NCI-H1694 treated with DMSO at 0.1 percent for 48 hours (cell line): Measurements from ENCODE around the gene NT5M.

Experiments used
- DNase-seq: peaks from one replicate; lab custom pipeline; 2025; lab: John Stamatoyannopoulos, UW

NT5M gene

DNA sequence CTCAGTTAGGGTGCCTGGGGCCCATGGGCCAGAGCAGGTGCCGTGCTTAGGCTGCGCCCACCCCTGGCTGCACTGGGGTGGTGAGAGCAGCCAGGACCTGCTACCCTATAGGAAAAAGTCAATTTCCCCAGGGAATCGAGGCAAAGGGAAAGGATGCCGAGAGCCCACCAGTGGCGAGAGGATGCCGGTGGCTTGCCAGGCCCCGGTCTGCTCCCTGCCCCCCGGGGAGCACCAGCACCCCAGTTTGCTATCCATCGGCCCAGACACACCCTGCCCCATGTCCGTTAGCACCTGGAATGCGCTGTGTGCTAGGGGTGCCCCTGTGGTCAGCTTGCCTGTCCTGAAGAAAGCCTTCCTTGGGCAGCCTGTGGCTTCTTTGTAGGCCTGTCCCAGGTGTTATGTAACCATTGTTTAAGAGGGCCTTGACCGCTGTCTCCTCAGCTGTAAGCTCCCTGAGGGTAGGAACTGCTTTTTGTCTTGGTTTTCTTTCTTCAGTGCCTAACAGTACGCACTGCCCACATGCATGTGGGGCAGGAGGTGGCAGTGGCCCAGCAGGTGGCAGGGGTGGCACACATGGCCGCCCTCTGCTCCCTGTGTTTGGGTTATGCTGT lies 40.8 kb downstream of the NT5M start:
- no peak for DNase-seq

DNA sequence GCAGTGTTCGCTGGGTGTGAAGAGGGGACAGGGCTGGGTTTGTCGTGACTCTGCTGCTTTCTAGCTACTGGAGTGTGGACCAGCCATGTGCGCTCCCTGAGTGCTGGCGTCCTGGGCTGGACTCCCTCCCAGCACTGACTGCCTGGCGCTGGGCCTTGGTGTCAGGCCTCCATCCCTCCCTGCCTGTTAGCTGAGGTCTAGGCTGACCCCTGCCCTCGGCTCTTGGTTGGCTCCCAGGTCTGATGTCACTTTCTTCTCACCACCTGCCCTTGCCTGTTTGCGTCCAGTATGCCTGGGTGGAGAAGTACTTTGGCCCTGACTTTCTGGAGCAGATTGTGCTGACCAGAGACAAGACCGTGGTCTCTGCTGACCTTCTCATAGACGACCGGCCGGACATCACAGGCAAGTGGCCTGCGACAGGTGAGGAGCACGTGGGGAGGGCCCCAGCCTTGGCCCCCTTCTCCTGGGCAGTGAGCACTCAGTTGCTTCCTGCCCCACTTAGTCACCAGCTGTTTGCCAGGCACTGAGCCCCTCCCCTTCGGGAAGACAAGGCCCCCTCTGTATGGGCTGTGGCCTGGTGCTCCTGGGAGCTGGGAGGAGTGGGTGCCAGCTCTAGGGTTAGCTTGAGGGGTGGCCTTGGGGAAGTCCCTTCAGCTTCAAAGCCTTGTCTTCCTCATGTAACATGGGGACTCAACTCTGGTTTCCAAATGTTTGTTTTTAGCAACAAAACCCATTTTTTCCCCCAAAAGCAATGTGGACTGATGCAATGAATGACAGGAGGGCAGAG lies 41.5 kb downstream of the NT5M start:
- no peak for DNase-seq

DNA sequence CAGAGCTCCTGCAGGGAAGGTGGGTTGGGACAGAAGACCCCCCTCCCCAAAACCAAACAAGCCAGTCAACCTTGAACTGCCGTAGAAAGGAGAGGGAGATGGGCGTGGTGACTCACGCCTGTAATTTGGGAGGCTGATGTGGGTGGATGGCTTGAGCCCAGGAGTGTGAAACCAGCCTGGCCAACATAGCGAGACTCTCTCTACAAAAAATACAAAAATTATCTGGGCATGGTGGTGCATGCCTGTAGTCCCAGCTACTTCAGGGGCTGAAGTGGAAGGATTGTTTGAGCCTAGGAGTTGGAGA lies 42.1 kb downstream of the NT5M start:
- DNase-seq: no peak

DNA sequence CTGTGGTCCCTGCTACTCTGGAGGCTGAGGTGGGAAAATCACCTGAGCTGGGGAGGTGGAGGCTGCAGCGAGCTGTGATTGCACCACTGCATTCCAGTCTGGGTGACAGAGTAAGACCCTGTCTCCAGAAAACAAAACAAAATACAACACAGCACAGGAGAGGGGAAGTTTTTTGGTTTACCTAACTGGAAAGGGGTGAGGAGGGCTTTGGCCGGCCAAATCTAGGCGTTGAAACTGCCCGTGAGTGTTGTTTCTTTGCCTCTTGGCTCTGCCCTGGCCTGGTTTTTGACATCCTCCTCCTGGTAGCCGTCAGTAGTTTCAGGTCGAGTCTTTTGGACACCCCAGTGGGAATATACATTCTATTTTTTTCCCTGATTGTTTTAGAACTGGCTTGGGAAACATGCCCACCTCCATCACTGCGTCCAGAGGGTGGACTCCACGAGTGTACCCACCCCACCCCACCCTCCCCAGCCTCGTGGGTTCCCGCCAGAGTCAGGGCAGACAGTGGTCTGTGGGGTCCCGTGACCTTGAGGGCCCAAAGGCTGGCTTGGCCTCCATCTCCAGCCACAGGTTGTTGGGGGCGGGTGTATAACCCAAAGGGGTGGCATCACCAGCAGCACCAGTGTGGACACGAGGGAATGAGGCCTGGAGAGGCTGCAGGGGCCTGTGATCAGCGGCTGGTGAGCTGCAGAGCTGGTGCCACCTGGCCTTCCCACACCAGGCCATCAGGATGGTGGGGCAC lies 42.7 kb downstream of the NT5M start:
- DNase-seq: no peak

DNA sequence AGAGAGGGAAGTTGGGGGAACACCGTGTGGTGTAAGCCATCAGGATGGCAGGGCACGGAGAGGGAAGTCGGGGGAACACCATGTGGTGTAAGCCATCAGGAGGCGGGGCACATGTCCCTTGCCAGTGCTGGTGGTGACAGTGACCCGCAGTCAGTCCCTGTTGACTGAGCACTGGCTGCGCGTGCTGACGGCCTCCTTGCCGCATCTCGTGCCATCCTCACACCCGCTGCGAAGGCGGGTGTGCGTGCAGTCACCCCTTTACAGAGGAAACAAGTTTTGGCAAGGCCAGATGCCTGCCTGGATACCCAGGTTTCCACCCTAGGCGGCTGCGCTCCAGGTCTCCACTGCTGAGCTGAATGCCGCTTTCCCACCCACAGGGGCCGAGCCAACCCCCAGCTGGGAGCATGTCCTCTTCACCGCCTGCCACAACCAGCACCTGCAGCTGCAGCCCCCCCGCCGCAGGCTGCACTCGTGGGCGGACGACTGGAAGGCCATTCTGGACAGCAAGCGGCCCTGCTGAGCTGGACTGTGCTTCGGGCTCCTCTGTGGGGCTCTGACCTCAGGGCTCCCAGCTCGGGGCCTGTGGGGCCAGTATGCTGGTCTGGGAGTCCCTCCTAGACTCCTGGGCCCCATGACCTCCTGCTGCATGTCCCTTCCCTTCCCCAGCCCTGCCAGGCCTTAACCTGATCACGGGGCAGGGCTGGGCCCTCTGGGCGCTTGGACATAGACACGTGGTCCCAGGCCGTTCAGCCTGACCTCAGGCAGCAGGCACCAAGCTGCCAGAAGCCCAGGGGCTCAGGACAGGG lies 43.5 kb downstream of the NT5M start:
- no peak for DNase-seq

DNA sequence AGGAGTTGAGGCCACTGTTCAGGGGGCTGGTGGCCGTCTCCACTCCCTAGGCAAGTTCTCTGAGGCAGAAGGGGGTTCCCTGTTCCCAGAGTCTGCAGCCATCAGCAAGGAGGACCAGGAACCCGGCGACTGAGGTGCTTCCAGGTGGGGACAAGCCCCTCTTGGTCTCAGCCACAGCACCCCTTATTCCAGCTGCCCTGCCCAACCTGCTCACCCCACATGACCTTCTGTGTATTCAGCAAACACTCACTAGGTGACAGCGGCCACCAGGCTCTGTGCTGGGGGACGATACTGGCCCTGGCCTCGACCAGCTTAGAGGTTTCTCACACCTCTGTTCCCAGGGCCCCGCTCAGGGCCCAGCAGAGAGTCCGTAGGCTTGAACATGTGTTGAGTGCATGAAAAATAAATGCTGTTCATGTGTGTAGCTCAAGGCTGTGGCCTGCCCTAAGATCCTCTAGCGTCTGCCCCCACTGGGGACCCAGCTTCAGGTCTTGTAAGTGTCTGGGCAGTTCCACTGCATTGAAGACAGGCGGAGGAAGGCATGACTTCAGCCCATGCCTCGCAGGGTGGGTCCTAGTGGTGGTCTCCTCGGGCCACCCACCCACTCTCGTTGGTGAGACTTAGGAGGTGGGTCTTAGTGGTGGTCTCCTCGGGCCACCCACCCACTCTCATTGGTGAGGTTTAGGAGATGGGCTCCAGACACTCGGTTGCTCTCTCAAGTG lies 44.2 kb downstream of the NT5M start:
- no peak for DNase-seq

DNA sequence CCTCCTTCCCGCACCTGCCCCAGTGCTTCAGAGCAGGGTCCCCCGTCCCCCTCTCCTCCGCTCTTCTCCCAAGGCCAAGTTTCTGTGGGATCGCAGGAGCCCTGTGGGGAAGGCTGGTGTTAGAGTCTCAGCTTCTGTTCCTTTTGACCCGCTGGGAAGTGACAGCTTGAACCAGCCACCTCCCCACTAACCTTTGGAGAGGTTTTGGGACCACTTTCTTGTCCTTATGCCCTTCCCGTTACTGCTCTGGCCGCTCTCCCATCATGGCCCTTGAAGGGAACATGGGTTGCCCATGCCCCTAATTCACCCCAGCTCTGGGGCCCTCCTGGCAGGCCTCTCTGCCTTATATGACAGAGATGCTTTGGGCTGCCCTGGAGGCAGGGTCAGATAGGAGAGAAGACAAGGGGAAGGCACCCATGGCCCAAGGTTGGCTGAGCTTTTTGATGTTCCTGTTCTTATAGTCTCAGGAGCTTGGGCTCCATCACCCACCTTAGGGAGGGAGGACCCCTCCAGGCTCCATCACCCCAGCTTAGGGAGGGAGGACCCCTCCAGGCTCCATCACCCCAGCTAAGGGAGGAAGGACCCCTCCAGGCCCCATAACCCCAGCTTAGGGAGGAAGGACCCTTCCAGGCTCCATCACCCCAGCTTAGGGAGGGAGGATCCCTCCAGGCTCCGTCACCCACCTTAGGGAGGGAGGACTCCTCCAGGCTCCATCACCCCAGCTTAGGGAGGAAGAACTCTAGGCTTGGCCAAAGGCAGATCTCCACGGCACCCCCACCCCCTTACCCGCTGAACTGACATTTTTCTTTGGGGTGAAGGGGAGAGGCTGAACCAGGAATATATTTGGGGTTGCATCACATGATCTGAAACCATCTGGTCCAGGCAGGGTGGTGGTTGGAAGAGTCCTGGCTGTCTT lies 45.0 kb downstream of the NT5M start:
- DNase-seq: no peak

DNA sequence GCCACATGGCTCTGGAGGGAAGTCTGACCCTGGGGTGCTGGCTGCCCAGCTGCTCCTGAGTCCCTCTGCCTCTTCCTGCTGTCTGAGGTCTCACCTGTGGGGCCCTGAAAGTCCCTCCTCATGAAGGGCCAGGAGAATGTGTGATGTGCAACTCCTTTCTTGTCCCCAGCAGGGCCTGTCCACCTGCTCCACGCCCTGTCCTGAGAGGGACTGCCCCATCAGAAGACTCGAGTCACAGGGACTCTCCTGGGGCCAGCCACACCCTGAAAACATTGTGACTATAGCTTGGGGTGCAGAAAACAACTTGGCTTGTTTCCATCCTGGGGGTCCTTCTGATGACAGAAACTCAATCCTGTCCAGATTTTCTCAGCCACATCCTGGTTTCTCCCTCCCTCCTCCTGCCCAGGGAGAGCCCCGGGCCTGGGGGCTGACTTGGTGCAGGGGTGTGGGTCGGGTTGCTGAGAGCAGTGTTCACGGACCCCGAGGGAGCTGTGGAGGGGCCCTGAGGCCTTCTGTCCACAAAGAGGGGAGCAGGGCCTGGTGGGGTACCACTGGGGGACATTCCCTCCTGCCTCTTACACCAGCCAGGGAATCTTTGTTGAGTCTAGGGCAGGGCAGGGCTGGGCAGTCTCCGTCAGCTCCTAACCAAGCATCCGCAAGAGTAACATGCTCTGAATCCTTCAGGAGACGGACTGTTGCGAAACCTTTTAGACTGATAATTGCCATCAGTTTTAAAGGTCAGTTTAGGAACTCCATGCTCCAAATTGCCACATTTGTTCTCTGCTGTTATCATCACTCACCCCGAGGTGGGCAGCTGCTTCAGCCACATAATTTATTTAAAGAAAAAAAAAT lies 45.9 kb downstream of the NT5M start:
- no peak for DNase-seq

DNA sequence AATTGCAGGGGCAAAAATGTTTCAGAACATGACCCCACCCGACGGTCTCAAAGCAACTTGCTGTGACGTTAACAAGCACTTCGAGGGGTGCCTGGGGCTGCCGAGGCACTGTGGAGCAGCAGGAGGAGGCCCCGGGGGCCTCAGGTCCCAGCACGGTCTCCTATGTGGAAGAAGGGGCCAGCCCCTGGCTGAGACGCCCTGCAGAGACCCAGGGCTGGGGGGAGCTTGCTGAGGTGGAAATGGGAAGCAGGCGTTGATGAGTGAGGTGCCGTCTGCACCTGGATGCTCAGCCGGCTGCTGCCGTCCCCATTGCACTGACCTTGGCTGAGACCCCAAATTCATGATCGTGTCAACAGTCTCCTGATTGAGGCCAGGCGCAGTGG lies 46.5 kb downstream of the NT5M start:
- DNase-seq: no peak

DNA sequence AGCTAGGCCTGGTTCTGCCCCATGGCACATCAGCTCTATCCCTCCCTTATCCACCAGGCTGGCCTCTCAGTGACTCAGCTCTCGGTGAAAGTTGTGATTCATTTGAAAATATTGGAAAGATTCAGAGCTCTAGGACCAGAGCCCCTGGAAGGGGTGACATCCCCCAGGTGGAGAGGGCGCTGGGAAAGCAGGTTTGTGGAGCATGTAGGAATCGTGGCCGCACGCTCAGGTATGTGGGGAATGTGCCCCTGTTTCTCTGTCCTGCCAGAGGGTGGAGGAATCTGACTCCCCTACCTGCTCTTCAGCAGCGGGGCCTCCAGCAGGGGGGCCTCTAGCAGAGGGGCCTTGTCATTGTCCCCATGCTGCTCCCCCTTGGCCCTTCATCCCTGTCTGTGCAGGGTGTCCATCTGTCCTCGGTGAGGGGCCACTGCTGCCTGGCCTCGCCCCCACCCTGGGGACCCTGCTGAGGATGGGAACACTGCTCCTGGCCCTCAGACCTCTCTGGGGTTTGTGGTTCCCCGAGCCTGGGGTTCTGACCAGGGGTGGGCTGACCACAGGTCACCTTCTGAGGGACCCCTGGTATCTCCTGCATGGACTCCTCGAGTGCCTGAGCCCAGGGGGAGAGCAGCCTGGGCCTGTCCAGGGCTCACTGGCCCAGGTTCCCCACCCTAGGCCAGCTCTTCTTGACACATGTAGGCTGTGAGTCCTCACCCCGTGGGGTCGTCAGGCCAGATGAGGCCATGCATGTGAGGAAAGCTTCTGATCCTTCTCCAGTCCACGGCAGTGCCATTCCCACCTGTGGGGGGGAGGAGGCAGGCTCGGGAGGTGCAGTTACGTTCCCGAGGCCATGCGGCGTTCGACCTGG lies 47.5 kb downstream of the NT5M start:
- no peak for DNase-seq

DNA sequence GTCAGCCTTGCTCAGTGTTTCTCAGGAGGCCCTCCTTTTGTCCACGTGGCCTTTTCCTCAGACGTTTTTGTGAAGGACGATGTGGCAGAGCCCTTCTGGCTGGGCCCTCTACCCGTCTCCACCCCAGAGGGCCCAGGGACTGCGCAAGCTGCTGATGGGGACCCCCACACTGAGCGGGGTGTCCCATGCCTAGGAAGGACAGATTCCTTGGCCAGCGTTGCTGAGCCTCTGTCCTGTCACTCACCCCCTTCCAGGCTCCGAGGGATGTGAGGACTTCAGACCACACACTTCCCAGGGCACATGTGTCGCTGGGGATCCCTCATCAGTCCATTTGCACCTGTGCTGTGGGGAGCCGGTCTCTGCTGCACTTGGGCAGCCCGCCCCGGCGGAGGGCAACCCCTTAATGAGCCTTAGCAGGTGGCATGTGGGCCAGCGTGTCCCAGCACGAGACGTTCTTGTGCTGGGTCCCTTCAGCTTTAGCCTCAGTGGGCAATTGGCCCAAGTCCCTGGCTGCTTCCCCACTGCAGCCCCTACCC lies 48.3 kb downstream of the NT5M start:
- DNase-seq: no peak

DNA sequence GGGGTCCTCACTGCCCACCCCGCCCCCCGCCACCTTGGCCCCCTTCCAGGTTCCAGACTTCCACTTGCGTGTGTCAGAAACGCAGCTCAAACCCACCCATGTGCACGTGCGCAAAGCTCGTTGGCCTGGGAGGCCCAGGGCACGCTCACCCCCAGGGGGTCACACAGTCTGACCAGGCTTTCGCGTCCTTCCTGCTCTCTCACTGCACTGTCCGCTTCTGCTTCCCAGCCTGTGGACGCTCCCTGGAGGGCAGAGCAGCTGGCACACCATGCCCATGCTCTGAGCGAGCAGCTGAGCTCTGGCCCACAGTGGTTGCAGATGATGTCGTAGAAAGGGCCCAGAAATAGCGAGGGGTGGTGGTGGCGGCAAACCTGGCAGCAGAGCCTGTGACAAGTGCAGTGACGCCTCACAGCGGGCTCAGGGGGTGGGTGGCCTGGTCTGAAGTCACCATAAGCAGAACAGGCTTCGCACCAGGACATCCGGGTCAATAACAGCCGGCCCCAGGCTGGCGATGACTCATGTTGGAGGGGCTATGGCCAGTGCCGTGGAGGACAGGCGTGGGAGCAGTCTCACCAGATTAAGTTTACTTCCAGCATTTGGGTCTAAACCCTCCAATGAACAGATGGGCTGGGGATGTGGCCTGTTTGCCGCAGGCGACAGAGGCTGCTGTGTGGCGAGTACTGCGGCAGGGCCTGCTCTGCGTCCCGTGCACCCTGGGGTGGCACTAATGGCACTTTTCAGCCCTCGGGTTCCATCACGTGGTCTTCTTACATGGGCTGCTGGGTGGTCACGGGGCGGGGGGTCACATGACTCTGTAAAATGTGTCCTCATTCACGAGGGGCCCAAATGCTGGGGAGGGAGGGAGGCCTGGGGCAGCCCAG lies 49.0 kb downstream of the NT5M start:
- no peak for DNase-seq

DNA sequence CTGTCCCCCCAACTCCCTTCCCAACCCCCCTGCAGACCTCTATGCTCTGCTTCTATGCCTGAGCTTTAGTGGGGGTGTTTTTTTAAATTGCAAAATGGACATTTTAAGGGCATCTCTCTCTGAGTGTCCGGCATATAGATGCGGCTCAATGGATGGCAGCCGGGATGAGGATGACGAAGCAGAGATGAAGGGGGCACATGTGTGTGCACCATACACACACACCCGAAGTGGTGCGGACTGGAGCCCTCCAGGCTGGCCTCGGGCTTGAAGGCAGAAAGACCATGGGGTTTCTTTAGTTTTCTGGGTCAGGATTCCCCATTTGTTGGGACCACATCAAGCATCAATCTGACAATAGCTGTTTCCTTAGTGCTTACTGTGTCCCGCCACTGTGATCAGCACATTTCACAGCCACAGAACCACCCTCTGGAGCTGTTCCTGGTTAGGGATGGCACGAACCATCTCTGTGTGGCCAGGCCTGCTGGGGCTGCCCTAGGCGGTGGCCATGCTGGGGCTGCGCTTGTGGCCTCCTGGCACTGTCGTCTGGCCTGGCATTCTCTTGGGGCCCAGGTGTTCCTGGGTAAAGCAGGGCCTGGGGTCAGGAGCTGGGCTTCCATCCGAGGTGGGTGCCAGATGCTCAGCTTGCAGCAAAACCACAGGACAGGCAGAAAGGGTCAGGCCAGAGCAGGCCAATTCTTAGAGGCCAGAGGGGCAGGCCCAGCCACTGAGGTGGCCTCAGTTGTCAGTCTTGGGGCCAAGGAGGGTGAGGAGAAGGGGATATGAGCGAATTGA lies 49.9 kb downstream of the NT5M start:
- DNase-seq: no peak

DNA sequence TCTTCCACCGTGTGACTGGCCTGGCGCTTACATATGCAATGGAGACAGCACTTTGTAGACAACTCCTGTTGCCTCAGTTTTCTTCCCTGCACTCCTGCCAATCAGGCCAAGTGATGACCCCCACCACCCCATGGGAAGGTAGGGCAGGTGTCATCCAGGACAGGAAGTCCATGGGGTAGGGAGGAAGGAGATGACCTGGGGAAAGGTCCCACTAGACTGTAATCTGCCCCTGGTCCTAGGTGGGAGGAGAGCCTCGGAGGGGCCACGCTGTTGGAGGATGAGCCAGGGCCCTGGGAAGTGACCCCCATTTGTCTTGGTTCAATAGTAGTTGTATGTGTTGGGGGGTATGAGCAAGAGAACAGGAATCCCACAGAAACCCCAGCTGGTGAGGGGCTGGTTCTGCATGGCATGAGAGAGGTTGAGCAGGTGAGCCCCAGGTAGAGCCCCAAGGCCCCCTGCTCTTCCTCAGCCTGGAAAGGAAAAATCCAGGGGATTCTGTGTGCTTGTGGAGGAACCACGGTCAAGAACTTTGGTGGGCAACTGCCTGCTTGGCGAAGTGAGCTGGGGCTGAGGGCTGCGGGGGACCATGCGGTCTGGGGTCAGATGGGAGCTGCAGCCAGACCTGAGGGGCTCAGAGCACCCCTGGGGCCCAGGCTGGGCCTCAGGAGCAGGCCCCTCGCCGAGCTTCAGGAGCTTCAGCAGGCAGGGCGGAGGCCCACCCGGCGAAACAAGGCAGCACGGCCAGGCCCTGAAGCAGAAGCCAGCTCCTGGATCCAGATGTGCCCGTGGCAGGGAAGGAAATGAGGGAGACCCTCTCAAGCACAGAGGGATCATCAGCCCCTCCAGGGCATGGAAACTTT lies 50.7 kb downstream of the NT5M start:
- no peak for DNase-seq

DNA sequence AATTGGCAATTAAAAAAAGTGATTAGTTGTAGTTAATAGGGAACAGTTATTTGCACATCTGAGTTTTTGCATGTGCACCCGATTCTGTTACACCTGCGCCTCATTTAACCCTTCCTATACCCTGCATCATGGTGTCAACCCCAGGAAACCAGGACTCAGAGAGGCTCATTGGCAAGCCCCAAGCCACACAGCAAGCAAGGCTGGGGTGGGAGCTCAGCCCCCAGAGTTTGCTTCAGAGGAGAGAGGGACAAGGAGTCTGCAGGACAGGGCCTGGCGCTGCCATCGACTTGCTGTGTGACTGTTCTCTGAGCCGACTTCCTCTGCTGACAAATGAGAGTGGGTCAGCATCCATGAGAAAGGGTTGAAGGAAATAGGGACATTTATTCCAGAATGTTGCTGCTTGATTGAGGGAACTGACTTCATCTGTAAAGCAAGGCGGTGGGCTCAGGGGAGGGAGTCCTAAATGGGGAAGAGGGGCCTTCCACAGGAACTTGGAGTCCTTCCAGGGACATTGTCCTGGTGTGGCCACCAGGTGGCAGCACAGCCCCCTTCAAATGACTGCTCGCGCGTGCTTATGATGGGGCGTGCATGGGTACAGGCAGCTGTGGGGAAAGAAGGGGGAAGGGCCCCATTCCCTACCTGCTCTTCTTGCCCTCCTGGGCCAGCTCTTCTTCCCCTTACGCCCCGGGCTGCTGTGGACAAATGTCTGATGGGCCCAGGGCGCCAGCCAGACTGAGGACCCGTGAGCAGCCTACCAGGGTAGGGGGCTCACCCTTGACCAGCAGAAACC lies 51.6 kb downstream of the NT5M start:
- DNase-seq: peak; percentile 44
